Keratinocyte (primary cell): ENCODE measurements around the gene KMT2C.

ENCODE experiments used
- EZH2 ChIP-seq: IDR thresholded peaks from one replicate; pipeline ENCODE4 v1.6.1; 2012; ENCODE audit warnings: inconsistent platforms, mild to moderate bottlenecking, low read length, moderate library complexity
- TF ChIP-seq, protein P1 (sequence below), 3 experiments: IDR thresholded peaks in 1 of 3; conservative IDR thresholded peaks in 1 of 3; optimal IDR thresholded peaks in 1 of 3; 2 replicates in 2 of 3; 3 replicates in 1 of 3; pipeline versions ENCODE3 to v1.5.1; 2011; ENCODE audit warnings: low read length in 3 of 3, mild to moderate bottlenecking in 3 of 3, moderate library complexity in 2 of 3, control low read depth in 1 of 3, inconsistent platforms in 1 of 3; ENCODE audit not compliant: insufficient read depth in 2 of 3; ENCODE audit errors: extremely low read depth in 1 of 3

DNA sequence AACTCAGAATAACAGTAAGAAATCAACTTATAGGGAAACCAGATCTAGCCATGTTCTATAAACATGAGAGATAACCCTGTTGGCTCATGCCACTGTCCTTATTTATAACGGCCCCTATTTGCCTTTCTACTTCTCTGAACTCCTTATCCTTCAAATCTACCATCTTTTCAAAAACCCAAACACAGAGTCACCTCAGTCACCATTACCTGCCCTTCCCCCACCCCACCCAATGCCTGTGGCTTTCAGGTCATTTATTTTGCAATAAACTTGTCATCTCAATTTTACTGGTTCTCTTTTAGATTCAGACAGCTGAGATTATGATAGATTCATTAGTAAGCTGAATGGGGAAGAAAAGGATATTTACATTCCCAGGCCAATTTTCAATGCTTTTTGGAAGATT is 53.6 kb downstream of the KMT2C start:
- TF ChIP-seq, protein P1, sequence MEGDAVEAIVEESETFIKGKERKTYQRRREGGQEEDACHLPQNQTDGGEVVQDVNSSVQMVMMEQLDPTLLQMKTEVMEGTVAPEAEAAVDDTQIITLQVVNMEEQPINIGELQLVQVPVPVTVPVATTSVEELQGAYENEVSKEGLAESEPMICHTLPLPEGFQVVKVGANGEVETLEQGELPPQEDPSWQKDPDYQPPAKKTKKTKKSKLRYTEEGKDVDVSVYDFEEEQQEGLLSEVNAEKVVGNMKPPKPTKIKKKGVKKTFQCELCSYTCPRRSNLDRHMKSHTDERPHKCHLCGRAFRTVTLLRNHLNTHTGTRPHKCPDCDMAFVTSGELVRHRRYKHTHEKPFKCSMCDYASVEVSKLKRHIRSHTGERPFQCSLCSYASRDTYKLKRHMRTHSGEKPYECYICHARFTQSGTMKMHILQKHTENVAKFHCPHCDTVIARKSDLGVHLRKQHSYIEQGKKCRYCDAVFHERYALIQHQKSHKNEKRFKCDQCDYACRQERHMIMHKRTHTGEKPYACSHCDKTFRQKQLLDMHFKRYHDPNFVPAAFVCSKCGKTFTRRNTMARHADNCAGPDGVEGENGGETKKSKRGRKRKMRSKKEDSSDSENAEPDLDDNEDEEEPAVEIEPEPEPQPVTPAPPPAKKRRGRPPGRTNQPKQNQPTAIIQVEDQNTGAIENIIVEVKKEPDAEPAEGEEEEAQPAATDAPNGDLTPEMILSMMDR (optimal IDR thresholded peaks at IDR 0.05 in 1 of 3, IDR thresholded peaks at IDR 0.05 in 1 of 3, conservative IDR thresholded peaks at IDR 0.05 in 1 of 3; ENCODE audit: extremely low read depth in 1 of 3, insufficient read depth in 2 of 3, low read length in 3 of 3) = no peak
- TF ChIP-seq EZH2 = no peak
